SK-N-MC (cell line): Measurements from ENCODE around the gene C5orf34.
A peak's percentile ranks its signal among the peaks of the same experiment; 100 is the strongest.
"Not testable (repeated sequence)": the region's sequence is repeated elsewhere in the genome, so short reads cannot be mapped to it uniquely, and the experiment has no call there.

Experiments used
- DNase-seq: peaks from one replicate; pipeline ENCODE4 v3.0.0-alpha.2; 2011; ENCODE audit warnings: low read depth, low spot score
- H3K27ac ChIP-seq: fragments of 200-600 bp; sonication (generic); 2 replicates; pipeline ENCODE4 v1.5.1; 2016; ENCODE audit warnings: mixed run types
- H3K36me3 ChIP-seq: fragments of 200-600 bp; sonication (generic); 2 replicates; pipeline ENCODE4 v1.6.1; 2017; ENCODE audit warnings: antibody characterized with exemption, low read length, mixed read lengths; ENCODE audit not compliant: insufficient read depth
- H3K4me3 ChIP-seq: fragments of 200-600 bp; sonication (generic); 2 replicates; pipeline ENCODE4 v1.5.1; 2016
- H3K9ac ChIP-seq: fragments of 200-600 bp; sonication (generic); 2 replicates; pipeline ENCODE4 v1.8.0; 2017; ENCODE audit warnings: mixed run types, mixed read lengths; ENCODE audit not compliant: insufficient read length
- H3K9me3 ChIP-seq: fragments of 200-600 bp; sonication (generic); 2 replicates; pipeline ENCODE4 v1.6.1; 2017; ENCODE audit warnings: low read depth, mild to moderate bottlenecking, antibody characterized with exemption, low read length, moderate library complexity, mixed read lengths
- EZH2 ChIP-seq: fragments of 200-600 bp; sonication (generic); IDR thresholded peaks from one replicate; pipeline ENCODE4 v1.6.1; 2017; ENCODE audit warnings: antibody characterized with exemption
- FOXP2 ChIP-seq: optimal IDR thresholded peaks from 2 replicates; pipeline ENCODE3; 2011; ENCODE audit warnings: mild to moderate bottlenecking, moderate library complexity; ENCODE audit not compliant: insufficient read depth; ENCODE audit errors: extremely low read length, control extremely low read depth
- POLR2AphosphoS5 ChIP-seq: IDR thresholded peaks from 2 replicates; pipeline ENCODE4 v1.6.1; 2012; ENCODE audit warnings: mild to moderate bottlenecking, low read depth, low read length, borderline replicate concordance

Gene C5orf34

GRCh38 chr5:43491326-43491725 lies 23.6 kb downstream of the C5orf34 start:
- TF ChIP-seq POLR2AphosphoS5 = no peak
- TF ChIP-seq FOXP2 = no peak
- no peak for TF ChIP-seq EZH2
- peaks cover 41% of the 10 kb centered on the region for H3K36me3 ChIP-seq
- H3K27ac ChIP-seq = no peak overlapping the region
- no peak for DNase-seq
- H3K9me3 ChIP-seq = no peaks in the 10 kb centered on the region
- no peak overlapping the region for H3K9ac ChIP-seq
- H3K4me3 ChIP-seq = no peak overlapping the region

- Histone ChIP-seq H3K9ac (no peak overlapping the region), H3K9me3 (no peaks in the 10 kb centered on the region), H3K27ac (no peak overlapping the region), H3K4me3 (no peak overlapping the region), H3K36me3 (peaks cover 35% of the 10 kb centered on the region)
- TF ChIP-seq POLR2AphosphoS5 (no peak), FOXP2 (no peak), EZH2 (no peak)
- DNase-seq = no peak
These were observed 28.6 kb downstream of the C5orf34 start for GRCh38 chr5:43486353-43486752.

- no peaks in the 10 kb centered on the region for H3K9me3 ChIP-seq
- H3K27ac ChIP-seq = no peak overlapping the region
- DNase-seq = no peak
- H3K36me3 ChIP-seq = peaks cover 28% of the 10 kb centered on the region
- no peak for TF ChIP-seq FOXP2
- no peak for TF ChIP-seq POLR2AphosphoS5
- no peak for TF ChIP-seq EZH2
- no peak overlapping the region for H3K9ac ChIP-seq
- no peak overlapping the region for H3K4me3 ChIP-seq
These were observed 29.5 kb downstream of the C5orf34 start for GRCh38 chr5:43485406-43485805.

GRCh38 chr5:43484106-43484849 lies 30.7 kb downstream of the C5orf34 start:
- DNase-seq = peak; percentile 45

GRCh38 chr5:43483298-43484105 lies 31.4 kb downstream of the C5orf34 start, which contains the start of gene TMEM267:
Gene TMEM267, minus strand, starts transcription at chr5:43483865. Its CDS starts 29,896 bp downstream, at chr5:43453969.
- peak within 1 kb of the TSS; percentile 96 for H3K27ac ChIP-seq
- H3K36me3 ChIP-seq = peaks cover 8% of the 10 kb centered on the region
- H3K9ac ChIP-seq = peak within 1 kb of the TSS; percentile 94
- H3K4me3 ChIP-seq = peak within 1 kb of the TSS; percentile 91
- H3K9me3 ChIP-seq = no peaks in the 10 kb centered on the region
- TF ChIP-seq EZH2 (no peak), POLR2AphosphoS5 (peak; percentile 96), FOXP2 (peak; percentile 30)
- DNase-seq = peak; percentile 40

More at GRCh38 chr5:43484106-43484849, 30.7 kb downstream of the C5orf34 start:
- H3K9ac ChIP-seq = peak overlapping the region; percentile 94
- no peak for TF ChIP-seq EZH2
- no peak for TF ChIP-seq FOXP2
- no peak for TF ChIP-seq POLR2AphosphoS5
- no peaks in the 10 kb centered on the region for H3K9me3 ChIP-seq
- peak overlapping the region; percentile 91 for H3K4me3 ChIP-seq
- peak overlapping the region; percentile 96 for H3K27ac ChIP-seq
- peaks cover 16% of the 10 kb centered on the region for H3K36me3 ChIP-seq

- H3K9me3 ChIP-seq = no peaks in the 10 kb centered on the region
- TF ChIP-seq POLR2AphosphoS5 (no peak), EZH2 (no peak), FOXP2 (no peak)
- peaks cover under 1% of the 10 kb centered on the region; the same call in 1 of the 2 replicates for H3K36me3 ChIP-seq
- peak overlapping the region; percentile 94 for H3K9ac ChIP-seq
- peak; percentile 56 for DNase-seq
- H3K27ac ChIP-seq = peak overlapping the region; percentile 96
- H3K4me3 ChIP-seq = peak overlapping the region; percentile 91
These were observed 32.3 kb downstream of the C5orf34 start for GRCh38 chr5:43482490-43483297.

- no peak for DNase-seq
- peaks cover 32% of the 10 kb centered on the region; the same call in 1 of the 2 replicates for H3K36me3 ChIP-seq
- H3K4me3 ChIP-seq = no peak overlapping the region
- no peak overlapping the region for H3K27ac ChIP-seq
- peaks cover 13% of the 10 kb centered on the region for H3K9me3 ChIP-seq
- no peak for TF ChIP-seq POLR2AphosphoS5
- TF ChIP-seq EZH2 = no peak
- TF ChIP-seq FOXP2 = no peak
- H3K9ac ChIP-seq = no peak overlapping the region
These were observed 45.1 kb downstream of the C5orf34 start for GRCh38 chr5:43469671-43470391.

- DNase-seq = no peak
- Histone ChIP-seq H3K4me3 (no peak overlapping the region), H3K9ac (no peak overlapping the region), H3K27ac (no peak overlapping the region), H3K36me3 (peaks cover 28% of the 10 kb centered on the region; the same call in 1 of the 2 replicates), H3K9me3 (peaks cover 13% of the 10 kb centered on the region)
- no peak for TF ChIP-seq EZH2
These were observed 47.8 kb downstream of the C5orf34 start for GRCh38 chr5:43467100-43467499.

GRCh38 chr5:43465455-43465854 lies 49.5 kb downstream of the C5orf34 start:
- DNase-seq, H3K9me3 ChIP-seq, H3K9ac ChIP-seq, H3K27ac ChIP-seq, H3K4me3 ChIP-seq: not testable (repeated sequence)
- peaks cover 31% of the 10 kb centered on the region; the same call in 1 of the 2 replicates for H3K36me3 ChIP-seq
